NCI-H345 treated with DMSO at 0.1 percent for 48 hours (cell line): ENCODE measurements around the gene HIBCH.
"Not testable (repeated sequence)": the region's sequence is repeated elsewhere in the genome, so short reads cannot be mapped to it uniquely, and the experiment has no call there.

Experiments used
- DNase-seq: peaks from one replicate; lab custom pipeline; 2025; ENCODE audit not compliant: unreplicated experiment; lab: John Stamatoyannopoulos, UW

Gene HIBCH

GRCh38 chr2:190319555-190320498 is at the start of gene HIBCH:
Gene HIBCH (minus strand): TSS chr2:190319826. CDS start chr2:190319750, 76 bp downstream.
- DNase-seq: peak; percentile 94

- no peak for DNase-seq
These were observed 47.5 kb upstream of the HIBCH start for GRCh38 chr2:190367091-190367490.

GRCh38 chr2:190366248-190366753 is 46.7 kb upstream of the HIBCH start:
- DNase-seq: no peak

- peak; percentile 77 for DNase-seq
These were observed 46.0 kb upstream of the HIBCH start for GRCh38 chr2:190365499-190366204.

- no peak for DNase-seq
These were observed 43.3 kb upstream of the HIBCH start for GRCh38 chr2:190362894-190363293.

- DNase-seq: no peak
These were observed 41.9 kb upstream of the HIBCH start for GRCh38 chr2:190361572-190361971.

- no peak for DNase-seq
These were observed 41.3 kb upstream of the HIBCH start for GRCh38 chr2:190360965-190361364.

GRCh38 chr2:190360561-190360960 is 40.9 kb upstream of the HIBCH start:
- DNase-seq: no peak

- not testable (repeated sequence) for DNase-seq
These were observed 39.2 kb upstream of the HIBCH start for GRCh38 chr2:190358655-190359448.

GRCh38 chr2:190357600-190357999 is 38.0 kb upstream of the HIBCH start:
- no peak for DNase-seq

- no peak for DNase-seq
These were observed 36.5 kb upstream of the HIBCH start for GRCh38 chr2:190355968-190356644.

GRCh38 chr2:190354003-190354690 is 34.5 kb upstream of the HIBCH start:
- DNase-seq: no peak

- no peak for DNase-seq
These were observed 33.9 kb upstream of the HIBCH start for GRCh38 chr2:190353537-190353899.

- DNase-seq: peak; percentile 25
These were observed 33.3 kb upstream of the HIBCH start for GRCh38 chr2:190352668-190353536.

GRCh38 chr2:190351955-190352354 is 32.3 kb upstream of the HIBCH start:
- no peak for DNase-seq

GRCh38 chr2:190350371-190350770 is 30.7 kb upstream of the HIBCH start:
- no peak for DNase-seq

GRCh38 chr2:190344276-190344827 is 24.7 kb upstream of the HIBCH start:
- DNase-seq: no peak

- DNase-seq: peak; percentile 22
These were observed 24.1 kb upstream of the HIBCH start, which contains the start of gene INPP1 for GRCh38 chr2:190343536-190344275. Gene INPP1 (plus strand): TSS chr2:190343589. CDS start chr2:190360103, 16,514 bp downstream.
